ENCODE measurements around the gene CENPX.

Gene CENPX

DNA sequence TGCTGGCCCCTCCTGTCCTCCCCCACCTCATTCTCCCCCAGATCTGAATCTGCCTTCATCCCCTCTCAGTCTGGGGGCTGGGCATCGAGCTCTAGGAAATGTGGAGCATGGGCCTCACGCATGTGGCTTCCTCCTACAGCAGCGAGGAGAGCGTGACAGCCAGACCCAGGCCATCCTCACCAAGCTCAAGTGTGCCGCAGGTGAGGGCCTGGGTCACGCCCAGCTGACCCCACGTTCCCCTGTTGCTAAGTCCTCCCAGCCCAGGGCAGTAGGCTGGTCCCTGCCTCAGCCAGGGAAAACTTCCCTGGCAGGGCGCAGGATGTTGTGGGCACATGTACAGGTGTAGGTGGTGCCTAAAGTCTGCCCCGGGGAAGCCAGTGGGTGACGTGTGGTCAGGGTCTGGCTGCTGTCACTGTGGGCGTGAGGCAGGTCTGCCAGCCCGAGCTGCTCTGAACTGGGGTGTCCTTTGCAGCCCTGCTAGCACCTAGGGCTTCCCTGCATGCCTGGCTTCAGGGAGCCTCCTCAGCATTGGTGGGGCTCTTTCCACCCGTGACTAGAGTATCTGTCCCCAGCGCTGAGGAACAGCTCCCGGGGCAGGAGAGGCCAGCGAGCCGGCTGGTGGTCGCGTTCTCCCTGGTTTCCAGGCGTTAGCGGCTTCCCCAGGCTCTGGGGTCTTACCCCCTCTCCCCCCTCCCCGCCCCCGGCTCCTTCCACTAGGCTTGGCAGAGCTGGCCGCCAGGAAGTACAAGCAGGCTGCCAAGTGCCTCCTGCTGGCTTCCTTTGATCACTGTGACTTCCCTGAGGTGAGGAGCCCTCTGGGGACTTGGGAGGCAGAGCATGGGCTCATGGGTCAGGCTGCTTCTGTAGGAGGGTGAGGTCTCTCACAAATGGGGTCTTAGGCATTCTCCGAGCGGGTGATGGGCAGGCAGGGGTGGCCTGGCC lies 32.6 kb upstream of the CENPX start:
- DNase-seq, result no peak

DNA sequence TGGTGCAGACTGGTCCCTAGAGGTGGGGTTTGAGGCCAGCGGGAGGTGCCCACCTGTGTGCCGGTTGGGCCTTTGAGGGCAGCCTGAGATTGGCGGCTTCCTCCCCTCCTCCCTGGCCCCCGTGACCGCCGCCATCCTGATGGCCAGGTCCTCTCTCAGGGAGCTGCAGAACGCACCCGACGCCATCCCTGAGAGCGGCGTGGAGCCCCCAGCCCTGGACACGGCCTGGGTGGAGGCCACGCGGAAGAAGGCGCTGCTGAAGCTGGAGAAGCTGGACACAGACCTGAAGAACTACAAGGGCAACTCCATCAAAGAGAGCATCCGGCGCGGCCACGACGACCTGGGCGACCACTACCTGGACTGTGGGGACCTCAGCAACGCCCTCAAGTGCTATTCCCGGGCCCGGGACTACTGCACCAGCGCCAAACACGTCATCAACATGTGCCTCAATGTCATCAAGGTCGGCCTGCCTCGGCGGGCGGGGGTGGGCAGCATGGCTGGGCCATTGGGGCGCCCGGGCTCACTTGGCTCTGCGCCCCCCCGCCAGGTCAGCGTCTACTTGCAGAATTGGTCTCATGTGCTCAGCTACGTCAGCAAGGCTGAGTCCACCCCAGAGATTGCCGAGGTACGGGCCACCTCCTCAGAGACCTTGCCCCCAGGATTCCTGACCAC lies 31.8 kb upstream of the CENPX start:
- DNase-seq, result no peak

DNA sequence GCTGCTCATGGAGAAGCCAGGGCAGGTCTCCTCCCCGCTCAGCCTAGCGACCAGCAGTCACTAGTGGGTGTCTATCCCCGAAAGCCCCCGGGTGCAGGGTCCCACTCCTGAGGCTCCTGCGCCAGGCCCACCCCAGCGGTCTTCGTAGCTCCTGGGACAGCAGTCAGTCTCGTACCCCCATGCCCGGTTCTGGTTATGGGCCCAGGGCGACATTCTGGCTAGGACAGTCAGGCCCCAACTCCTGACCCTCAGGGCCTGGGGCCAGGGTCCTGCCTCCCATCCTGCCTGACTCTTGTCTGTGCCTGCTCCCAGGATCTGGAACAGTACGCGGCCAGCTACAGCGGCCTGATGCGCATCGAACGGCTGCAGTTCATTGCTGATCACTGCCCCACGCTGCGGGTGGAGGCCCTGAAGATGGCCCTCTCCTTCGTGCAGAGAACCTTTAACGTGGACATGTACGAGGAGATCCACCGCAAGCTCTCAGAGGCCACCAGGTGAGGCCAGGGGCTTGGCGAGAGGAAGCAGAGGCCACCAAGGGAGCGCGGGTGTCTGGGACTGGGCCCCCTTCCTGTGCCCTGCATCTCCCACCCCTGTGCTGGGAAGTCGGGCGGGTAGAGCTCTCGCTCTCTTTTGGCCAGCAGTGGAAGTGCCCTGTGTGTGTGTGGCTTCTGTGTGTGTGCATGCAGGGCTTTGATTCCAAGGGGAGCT lies 31.0 kb upstream of the CENPX start:
- no peak for DNase-seq

DNA sequence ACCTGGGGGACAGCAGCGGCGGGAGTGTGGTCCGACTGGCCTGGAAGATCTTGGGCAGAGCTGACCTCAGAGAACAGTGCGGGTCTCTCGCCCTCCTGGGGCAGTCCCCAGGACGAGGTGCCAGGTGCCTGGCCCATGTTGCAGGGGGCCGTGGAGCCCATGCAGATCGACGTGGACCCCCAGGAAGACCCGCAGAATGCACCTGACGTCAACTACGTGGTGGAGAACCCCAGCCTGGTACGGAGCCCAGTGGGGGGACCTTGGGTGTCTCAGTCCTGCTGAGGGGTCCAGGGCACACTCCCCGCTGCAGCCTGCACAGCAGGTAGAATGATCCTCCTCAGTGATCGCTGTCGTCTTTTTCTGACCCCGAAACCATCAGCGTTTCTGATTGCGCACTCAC lies 30.5 kb upstream of the CENPX start:
- no peak for DNase-seq

DNA sequence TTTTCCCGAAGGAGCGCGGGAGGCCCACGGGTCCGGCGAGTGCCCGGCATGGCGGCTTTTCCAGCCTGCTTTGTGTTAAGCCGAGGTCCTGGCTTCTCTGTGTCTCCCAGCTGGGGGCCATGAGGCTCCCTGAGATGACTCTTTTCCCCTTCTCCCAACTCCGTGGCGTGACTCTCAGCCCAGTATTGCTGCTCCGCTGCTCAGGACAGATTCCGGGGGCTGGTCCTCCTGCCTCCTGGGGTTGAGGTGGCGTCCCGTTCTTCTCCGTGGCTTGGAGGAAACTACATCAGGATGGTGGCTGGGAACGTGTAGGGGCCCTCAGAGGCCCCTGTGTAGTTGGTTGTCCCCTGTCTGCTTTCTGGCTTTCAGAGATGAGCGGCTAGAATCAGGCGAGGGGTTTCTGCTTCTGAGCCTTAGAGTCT lies 30.0 kb upstream of the CENPX start:
- DNase-seq, result no peak

DNA sequence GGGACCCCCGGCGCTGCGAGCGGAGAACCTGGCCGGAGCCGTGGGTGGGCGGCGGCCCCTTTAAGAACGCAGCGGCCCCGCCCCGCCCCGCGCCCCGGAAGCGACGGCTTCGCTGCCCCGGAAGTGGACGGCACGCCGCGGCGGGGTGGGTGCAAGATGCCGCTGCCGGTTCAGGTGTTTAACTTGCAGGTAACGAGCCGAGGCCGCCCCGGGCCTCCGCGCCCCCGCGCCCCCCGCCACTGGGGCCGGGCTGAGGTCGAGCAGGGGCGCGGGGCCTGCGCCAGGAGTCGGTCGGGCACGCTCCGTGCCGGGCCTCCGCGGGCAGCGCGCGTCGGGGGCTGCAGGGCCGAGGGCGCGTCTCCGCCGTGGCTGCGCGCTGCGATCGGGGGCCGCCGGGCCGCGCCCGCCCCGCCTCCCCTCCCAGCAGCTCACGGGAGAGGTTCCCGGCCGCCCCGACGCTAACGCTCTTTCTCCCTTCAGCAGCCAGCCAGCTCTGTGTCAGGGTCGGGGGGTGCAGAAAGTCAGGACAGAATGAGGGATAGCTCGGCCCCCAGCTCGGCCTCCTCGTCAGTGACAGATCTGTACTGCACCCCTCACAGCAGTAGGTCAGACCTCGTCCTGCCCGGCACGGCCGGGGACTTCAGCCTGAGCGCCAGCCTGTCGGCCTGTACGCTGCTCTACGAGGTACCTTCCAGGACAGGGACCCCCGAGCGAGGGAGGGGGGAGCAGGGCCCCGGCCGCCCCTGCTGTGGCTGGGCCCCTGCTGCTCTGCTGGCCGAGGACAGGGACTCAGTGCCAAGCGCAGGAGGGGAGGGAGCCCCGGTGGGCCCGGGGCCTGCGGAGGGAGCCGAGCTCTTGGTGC lies 29.3 kb upstream of the CENPX start, which contains the start of the genes GPS1 and RFNG:
TSS of gene GPS1 (plus strand) at position 123 of the 862 bp plus-strand sequence. CDS start at position 157, 34 bp downstream.
TSS of gene RFNG (minus strand) at position 36 of the 862 bp plus-strand sequence. CDS start 45 bp downstream, outside the sequence.
- DNase-seq, result peak; percentile 84

DNA sequence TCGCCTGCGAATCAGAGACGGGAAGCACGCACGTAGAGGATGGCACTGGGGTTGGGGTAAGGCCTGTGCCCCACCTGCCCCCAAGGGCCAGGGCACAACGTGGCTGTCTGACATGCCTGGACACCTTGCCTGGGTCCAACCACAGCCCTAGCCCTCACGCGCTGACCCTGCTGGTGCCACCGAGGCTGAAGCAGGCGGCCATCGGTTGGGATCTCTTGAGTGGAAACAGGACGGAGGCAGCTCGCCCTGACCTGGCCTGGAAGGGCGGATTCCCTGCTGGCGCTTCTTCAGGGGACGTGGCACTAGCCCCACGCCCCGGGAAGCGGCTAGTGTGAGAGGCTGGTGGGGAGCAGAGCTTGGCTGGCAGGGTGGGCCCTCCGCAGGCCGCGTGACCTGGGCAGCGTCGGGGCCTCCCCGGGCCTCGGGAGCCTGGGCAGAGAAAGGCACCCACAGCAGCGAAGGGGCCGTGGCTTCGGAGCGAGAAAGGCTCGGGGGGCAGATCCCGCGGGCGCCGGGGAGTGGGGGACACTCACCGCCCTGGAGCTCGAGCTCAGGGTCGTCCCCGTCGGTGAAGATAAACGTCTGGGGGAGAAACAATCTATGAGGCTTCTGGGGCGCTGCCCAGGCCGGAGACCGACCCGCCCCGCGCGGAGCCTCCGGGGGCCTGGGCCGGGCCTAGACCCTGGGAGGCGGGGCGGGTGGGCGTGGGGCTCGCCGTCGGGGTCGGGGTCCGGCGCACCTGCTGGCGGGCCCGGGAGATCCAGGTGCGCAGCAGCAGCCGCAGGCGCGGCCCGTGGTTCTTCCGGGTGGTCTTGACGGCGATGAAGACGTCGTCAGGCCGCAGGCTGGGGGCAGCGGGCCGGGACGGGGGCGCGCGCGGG lies 28.3 kb upstream of the CENPX start:
- no peak for DNase-seq

DNA sequence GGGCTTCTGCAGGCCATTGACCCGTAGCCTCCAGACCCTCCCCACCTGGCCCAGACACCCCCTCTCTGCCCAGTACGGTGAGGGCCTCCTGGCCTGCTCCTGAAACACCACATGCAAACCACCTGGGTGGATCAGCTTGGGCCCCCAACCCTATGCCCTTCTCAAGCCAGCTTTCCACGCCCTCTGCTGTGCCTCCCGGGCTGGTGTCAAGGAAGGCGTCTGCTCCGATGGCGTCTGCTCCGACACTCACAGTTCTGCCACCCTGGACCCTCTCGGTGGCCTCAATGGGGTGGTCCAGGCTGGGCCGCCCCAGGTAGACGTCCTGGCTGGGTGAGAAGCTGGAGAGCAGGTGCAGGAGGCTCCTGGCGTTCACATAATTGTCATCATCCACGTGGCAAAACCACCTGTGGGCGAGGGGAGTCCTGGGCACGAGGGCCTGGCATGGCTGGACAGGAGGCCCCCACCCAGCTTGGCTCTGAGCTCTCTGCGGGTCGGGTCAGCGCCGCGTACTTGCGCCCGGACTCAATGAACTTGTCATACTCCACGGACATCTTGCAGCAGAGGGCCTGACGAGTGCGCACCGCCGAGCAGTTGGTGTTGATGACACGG lies 27.6 kb upstream of the CENPX start:
- no peak for DNase-seq

DNA sequence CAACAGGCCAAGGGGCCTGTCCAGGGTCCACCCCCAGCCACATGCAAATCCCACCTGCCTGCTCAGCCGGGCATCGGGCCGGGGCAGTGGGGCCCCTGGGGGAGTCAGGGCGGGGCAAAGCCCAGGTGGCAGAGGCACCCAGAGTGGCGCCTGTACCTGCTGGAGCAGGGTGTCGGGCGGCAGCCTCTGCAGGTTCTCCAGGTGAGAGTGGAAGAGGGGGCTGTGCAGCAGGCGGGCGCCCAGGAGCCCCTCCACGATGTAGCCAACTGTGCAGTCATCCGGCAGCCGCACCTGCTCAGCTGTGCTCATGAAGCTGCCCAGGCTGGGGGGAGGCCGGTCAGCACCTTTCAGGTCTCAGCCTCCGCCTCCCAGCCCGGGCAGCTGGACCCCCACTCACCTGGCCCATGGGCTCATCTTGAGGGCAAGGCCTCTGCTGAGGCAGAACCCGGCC lies 26.9 kb upstream of the CENPX start:
- DNase-seq, result no peak

DNA sequence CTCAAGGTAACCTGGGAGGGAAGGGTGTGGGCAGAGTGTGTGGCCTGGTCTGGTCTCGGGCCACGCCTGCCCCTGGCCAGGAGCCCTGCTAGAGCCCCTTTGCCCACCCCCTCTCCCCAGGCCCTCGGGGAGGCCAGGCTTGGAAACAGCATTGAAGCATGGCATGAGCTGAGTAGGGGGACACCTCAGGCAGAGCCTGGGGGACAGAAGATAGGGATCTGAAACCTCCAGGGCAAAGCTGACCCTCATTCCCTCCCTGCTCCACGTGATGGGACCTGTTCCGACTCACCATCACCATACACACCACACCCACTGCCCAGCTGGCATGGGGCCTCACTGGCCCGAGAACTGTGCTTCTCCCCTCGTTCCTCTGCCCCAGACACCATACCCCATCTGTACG lies 26.4 kb upstream of the CENPX start:
- DNase-seq, result no peak

DNA sequence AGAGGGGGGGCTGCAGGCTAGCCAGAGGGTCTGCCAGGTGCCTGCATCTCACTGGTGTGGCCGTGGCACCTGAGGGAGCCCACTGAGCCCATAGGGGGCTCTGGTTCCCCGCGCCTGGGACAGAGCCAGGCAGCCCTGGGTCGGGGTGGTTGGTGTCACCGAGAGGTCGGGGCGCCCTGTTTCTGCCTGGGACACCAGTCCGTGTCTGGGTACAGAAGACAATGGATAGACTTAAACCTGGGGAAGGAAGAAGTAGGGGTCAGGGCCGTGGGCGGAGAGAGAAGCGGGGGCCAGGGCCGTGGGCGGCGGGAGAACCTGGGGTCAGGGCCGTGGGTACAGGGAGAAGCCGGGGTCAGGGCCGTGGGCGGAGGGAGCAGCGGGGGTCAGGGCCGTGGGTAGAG lies 25.9 kb upstream of the CENPX start:
- DNase-seq, result no peak

DNA sequence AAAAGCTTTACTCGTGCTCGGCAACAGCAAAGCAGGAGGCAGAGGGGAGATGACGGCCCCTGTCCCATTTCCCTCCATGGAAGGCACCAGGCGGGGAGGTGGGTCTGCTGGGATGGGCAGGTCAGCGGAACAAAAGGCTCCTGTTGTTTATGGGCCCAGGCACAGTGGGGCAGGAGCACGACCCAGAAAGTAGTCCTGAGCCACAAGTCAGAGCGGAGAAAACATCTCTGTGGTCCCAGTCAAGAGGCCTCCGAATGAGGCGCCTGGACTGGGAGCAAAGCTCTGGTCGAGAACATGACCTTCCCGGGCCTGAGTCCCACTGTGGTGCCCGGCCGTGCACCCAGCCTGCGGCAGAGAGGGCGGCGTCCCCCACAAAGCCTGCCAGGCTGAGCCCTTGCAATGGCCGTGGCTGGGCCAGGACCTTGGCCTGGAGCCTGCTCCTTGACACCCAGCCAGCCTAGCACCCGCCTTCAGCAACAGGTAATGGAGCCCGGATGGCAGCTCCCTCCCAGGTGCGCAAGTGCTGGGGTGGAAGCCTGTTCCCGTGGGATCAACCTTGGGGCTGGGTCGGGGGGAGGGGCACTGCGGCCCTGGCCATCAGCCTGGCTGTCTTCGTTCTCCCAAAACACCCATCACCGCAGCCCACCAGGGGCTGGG lies 25.4 kb upstream of the CENPX start:
- DNase-seq, result no peak

DNA sequence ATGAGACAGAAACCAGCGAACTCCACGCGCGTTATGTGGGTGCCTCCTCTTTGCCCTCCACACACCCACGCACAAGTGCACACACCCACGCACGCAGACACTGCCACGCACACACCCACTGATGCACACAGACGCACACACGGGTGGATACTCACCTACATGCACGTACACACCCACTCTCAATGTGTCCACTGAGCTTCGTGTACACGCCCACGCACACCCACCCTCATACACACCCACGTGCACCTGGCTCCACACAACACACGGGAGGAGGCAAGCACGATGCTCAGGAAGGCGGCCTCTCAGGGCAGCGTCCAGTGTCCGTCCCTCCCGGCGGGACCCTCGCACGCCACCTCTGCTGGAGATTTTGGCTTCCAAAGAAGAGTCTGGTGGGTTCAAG lies 24.7 kb upstream of the CENPX start:
- no peak for DNase-seq

DNA sequence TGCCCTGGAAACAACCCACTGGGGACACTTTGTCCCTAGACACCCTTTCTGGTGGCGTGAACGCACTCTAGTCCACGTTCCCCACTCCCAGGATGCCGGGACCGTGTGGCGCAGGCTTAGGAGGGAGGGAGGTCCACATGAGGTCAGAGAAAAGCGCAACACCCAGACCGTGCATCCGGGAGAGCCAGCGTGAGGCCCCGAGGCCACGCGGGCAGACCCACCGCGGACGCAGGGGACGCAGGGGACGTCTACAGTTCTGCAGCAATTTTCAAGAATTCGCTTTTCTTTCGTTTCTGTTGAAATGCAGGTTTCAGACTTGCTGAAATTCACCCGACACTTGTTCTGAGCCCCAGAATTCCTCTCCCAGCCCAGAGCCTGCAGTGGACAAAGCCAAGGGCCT lies 24.2 kb upstream of the CENPX start:
- no peak for DNase-seq

DNA sequence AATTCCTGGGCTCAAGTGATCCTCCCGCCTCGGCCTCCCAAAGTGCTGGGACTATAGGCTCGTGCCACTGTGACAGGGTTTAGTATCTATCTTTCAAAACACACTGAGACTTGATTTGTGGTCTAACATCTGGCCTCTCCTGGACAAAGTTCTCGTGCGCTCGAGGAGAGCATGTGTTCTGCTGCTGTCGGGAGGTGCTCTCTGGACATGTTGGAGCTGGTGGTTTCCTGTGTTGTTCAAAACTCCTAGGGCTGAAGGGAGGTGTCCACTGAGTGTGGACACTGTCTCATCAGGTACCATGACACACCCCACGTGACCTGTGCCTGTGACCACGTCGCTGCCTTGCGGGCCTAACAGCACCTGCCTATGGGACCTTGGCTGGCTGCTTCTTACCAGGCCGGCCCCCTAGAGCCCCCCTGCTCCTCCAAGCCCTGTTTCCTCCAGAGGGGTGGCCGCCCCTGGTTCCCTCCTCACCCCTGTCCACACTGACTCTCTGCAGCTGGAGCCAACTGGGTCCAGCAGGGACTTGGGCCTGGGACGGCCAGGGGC lies 23.3 kb upstream of the CENPX start:
- DNase-seq, result no peak

DNA sequence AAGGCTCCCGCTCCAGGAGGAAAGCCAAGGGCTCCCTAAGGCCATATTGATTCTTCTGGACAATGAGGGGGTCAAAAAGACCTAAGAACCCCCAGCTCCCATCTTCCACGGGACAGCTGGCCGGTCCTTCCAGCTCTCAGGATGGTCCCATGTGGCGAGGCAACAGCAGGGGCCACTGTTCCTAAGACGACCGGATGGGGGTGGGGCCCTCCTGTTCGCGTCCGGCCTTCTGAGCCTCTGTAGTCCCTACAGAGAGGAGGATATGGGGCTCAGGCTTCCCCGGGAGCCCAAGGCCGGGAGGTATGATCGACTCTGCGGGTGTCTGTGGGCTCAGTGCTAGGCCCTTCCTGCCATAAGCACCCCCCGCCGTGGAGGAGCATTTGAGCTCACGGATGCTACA lies 20.8 kb upstream of the CENPX start:
- no peak for DNase-seq

DNA sequence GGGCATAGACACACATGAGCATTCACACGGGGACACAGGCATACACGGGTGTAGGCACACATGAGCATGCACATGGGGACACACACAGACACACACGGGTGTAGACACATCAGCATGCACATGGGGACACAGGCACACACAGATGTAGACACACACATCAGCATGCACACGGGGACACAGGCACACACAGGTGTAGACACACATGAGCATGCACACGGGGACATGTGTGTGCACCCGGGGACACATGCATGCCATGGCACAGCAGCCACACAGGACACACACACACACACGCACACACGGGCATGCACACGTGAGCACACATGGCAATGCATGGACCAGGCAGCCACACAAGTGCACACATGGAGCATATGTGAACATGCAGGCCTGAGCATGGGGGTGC lies 20.0 kb upstream of the CENPX start:
- no peak for DNase-seq

DNA sequence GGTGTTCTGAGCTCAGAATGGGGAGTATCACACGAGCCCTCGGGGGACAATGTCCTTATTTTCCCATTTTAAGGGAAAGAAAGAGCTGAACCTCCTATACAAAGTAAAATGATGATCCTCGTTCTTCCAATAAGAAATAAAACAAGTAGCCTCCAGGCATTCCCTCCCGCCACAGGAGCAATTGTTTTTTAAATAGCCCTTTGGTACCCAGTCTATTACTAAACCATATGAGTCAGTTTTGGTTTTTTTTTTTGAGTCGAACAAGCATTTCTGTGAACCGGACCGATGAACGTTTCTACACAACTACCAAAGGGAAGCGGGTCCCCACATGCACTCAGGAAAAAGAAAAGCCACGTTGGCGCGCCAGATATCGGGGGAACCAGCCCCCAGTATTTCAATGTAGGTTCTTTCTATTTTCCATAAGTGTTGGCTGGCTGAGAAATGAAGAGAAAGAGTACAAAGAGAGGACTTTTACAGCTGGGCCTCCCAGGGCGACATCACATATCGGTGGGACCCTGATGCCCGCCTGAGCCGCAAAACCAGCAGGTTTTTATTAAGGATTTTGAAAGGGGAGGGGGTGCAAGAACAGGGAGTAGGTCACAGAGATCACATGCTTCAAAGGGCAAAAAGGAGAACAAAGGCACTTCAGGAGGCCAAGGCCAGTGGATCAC lies 18.6 kb upstream of the CENPX start:
- DNase-seq, result no peak

DNA sequence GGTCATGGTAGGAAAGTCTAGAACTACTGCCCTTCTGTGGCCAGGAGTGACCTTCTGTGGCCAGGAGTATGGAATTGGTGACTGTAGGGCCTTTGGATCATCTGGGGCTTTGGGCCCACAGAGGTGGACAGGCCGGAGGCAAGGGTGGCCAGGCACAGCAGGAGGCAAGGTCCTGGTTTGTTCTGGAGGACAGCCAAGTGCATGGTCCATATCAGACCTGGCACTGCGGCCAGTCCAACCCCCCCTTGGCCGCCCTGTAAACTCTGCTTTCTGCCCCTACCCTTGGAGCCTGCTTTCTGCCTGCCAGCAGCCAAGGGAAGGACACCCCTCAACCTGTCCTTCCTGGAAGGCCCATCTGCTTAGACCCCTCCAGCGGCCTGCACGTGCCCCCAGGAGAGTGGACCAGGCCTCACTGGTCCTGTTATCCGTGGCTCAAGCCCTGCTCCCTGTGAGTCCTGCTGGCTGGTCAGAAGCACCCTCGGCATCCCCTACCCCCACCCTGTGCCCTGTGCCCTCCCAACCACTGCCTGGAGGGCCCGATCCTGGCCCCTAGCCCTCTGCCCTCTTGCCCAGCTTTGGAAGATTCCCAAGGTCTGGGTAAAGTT lies 17.1 kb upstream of the CENPX start:
- no peak for DNase-seq

All from stimulated activated CD4-positive, alpha-beta T cell treated with anti-CD3 and anti-CD28 coated beads, Interleukin-4, amount 100 ng/mL, for 24 hours (primary cell).